SK-N-SH (cell line): ENCODE results near the gene C11orf91.

Source experiments
- CHD2 ChIP-seq: fragments of 150-350 bp; IDR thresholded peaks from 2 replicates; pipeline ENCODE4 v1.6.1; 2018; ENCODE audit warnings: low read length; ENCODE audit not compliant: partially characterized antibody
- EZH2phosphoT487 ChIP-seq: fragments of 200-600 bp; sonication (generic); IDR thresholded peaks from 2 replicates; pipeline ENCODE4 v1.6.1; 2017; ENCODE audit warnings: low read depth, mixed run types, mild to moderate bottlenecking, antibody characterized with exemption, moderate library complexity, borderline replicate concordance
- RCOR1 ChIP-seq: fragments of 150-350 bp; IDR thresholded peaks from 2 replicates; pipeline ENCODE4 v1.6.1; 2017; ENCODE audit warnings: antibody characterized with exemption, low read length
- TCF12 ChIP-seq: IDR thresholded peaks from 2 replicates; pipeline ENCODE4 v1.4.0; 2012
- TEAD4 ChIP-seq: IDR thresholded peaks from 2 replicates; pipeline ENCODE4 v1.4.0; 2012; ENCODE audit warnings: mild to moderate bottlenecking, borderline replicate concordance; ENCODE audit not compliant: insufficient read depth
- TF ChIP-seq, protein P1 (sequence below): fragments of 200-600 bp; sonication (generic); IDR thresholded peaks from 2 replicates; pipeline ENCODE4 v1.6.1; 2017; ENCODE audit warnings: antibody characterized with exemption, mild to moderate bottlenecking, moderate library complexity
- TF ChIP-seq, protein P2 (sequence below): IDR thresholded peaks from 2 replicates; pipeline ENCODE4; 2012
- TF ChIP-seq, protein P3 (sequence below): IDR thresholded peaks from 2 replicates; pipeline ENCODE4 v1.4.0; 2012; ENCODE audit warnings: low read depth, borderline replicate concordance

DNA sequence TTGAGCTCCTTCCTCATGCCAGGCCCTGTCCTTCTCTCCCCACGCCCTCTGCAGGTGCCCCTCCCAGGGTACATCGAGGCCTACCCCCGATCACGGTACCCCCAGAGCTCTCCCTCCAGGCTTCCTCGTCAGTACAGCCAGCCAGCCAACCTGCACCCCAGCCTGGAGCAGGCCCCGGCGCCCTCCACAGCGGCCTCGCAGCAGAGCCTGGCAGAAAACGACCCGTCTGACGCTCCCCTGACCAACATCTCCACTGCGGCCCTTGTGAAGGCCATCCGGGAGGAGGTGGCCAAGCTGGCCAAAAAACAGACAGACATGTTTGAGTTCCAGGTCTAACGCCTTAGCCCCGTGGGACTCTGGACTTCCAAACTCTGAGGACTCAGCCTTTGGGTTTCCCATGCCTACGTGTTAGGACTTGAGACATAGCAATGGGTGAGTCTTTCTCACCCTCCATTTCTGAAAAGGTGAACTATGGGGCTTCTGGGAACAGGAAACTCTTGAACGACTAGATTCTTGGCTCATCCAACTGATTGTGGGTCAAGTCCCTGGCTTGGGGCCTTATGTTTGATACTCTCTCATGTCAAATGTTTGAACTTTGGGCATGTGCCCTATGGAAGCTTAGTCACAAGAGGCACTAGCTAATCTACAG, 32.7 kb downstream of the C11orf91 start:
- TF ChIP-seq, protein P1, sequence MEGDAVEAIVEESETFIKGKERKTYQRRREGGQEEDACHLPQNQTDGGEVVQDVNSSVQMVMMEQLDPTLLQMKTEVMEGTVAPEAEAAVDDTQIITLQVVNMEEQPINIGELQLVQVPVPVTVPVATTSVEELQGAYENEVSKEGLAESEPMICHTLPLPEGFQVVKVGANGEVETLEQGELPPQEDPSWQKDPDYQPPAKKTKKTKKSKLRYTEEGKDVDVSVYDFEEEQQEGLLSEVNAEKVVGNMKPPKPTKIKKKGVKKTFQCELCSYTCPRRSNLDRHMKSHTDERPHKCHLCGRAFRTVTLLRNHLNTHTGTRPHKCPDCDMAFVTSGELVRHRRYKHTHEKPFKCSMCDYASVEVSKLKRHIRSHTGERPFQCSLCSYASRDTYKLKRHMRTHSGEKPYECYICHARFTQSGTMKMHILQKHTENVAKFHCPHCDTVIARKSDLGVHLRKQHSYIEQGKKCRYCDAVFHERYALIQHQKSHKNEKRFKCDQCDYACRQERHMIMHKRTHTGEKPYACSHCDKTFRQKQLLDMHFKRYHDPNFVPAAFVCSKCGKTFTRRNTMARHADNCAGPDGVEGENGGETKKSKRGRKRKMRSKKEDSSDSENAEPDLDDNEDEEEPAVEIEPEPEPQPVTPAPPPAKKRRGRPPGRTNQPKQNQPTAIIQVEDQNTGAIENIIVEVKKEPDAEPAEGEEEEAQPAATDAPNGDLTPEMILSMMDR: no peak
- no peak for TF ChIP-seq TCF12
- TF ChIP-seq TEAD4: no peak
- no peak for TF ChIP-seq RCOR1
- TF ChIP-seq CHD2: no peak
- no peak for TF ChIP-seq EZH2phosphoT487
- TF ChIP-seq, protein P2, sequence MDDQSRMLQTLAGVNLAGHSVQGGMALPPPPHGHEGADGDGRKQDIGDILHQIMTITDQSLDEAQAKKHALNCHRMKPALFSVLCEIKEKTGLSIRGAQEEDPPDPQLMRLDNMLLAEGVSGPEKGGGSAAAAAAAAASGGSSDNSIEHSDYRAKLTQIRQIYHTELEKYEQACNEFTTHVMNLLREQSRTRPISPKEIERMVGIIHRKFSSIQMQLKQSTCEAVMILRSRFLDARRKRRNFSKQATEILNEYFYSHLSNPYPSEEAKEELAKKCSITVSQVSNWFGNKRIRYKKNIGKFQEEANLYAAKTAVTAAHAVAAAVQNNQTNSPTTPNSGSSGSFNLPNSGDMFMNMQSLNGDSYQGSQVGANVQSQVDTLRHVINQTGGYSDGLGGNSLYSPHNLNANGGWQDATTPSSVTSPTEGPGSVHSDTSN: no peak
- TF ChIP-seq, protein P3, sequence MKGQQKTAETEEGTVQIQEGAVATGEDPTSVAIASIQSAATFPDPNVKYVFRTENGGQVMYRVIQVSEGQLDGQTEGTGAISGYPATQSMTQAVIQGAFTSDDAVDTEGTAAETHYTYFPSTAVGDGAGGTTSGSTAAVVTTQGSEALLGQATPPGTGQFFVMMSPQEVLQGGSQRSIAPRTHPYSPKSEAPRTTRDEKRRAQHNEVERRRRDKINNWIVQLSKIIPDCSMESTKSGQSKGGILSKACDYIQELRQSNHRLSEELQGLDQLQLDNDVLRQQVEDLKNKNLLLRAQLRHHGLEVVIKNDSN: no peak
